Daoy (cell line): ENCODE data around the gene TMEM69. TPM values are rescaled to one million over a fixed set of nuclear protein-coding genes. Genes with fewer than 3 reads are reported as not detected.
"Not testable (repeated sequence)": the region's sequence is repeated elsewhere in the genome, so short reads cannot be mapped to it uniquely, and the experiment has no call there.

Source experiments
- DNase-seq: peaks from one replicate; pipeline ENCODE4 v3.0.0-alpha.2; 2015; ENCODE audit warnings: low read depth
- total RNA-seq: library from RNA; depleted of rRNA; stranded (reverse); fragments of >200 nt; shearing (Covaris generic); gene quantifications from 2 replicates; pipeline ENCODE4 v1.2.3, GENCODE V29; 2014; rRNA removed

The TMEM69 gene
- total RNA-seq, 1 experiment from 2014 or later: 47.9 TPM

- DNase-seq: no peak
These were observed 42.9 kb downstream of the TMEM69 start for GRCh38 chr1:45730780-45731319.

GRCh38 chr1:45739137-45739536, 51.2 kb downstream of the TMEM69 start:
- no peak for DNase-seq

GRCh38 chr1:45739641-45740156, 51.7 kb downstream of the TMEM69 start:
- DNase-seq: not testable (repeated sequence)

Other genes starting within 250 kb of the TMEM69 start
- 0.45 and 0.91 TPM in 2 replicates for gene TESK2, start 197.0 kb upstream of the TMEM69 start, total RNA-seq
- gene CCDC163, start 188.1 kb upstream of the TMEM69 start, total RNA-seq: 1.9 and 3.0 TPM in 2 replicates
- 10.7 and 19.7 TPM in 2 replicates for gene MMACHC, start 187.9 kb upstream of the TMEM69 start, total RNA-seq
- 791 and 852 TPM in 2 replicates for gene PRDX1, start 166.3 kb upstream of the TMEM69 start, total RNA-seq
- 124 and 150 TPM in 2 replicates for gene AKR1A1, start 137.4 kb upstream of the TMEM69 start, total RNA-seq
- gene NASP, start 104.1 kb upstream of the TMEM69 start, total RNA-seq: 145 and 155 TPM in 2 replicates
- gene CCDC17, start 64.1 kb upstream of the TMEM69 start, total RNA-seq: 1.1 and 1.2 TPM in 2 replicates
- gene GPBP1L1, start 1.6 kb upstream of the TMEM69 start, total RNA-seq: 112 and 117 TPM in 2 replicates
- gene IPP, start 62.5 kb downstream of the TMEM69 start, total RNA-seq: 9.0 and 9.7 TPM in 2 replicates
- gene MAST2, start 115.4 kb downstream of the TMEM69 start, total RNA-seq: 10.7 and 17.1 TPM in 2 replicates